CD4-positive, alpha-beta T cell (primary cell): ENCODE data around the gene ARHGAP15. TPM values are rescaled to one million over a fixed set of nuclear protein-coding genes. Genes with fewer than 3 reads are reported as not detected.

Experiments
- ATAC-seq: fragments of 200-7000 bp; cut with Tn5 transposase; one replicate; pipeline ENCODE4 v1.10.0; 2022; ENCODE audit warnings: mild to moderate bottlenecking; ENCODE audit not compliant: poor library complexity
- CTCF ChIA-PET: fragments of 350-600 bp; sonication (Branson Sonifier 250); formaldehyde crosslinking; loops from one replicate; lab custom pipeline; 2021; ENCODE audit warnings: antibody characterized with exemption, inconsistent platforms; lab: Charles Lee
- POLR2A ChIA-PET: fragments of 350-600 bp; sonication (Branson Sonifier 250); formaldehyde crosslinking; loops from one replicate; lab custom pipeline; 2021; ENCODE audit warnings: antibody characterized with exemption, inconsistent platforms; lab: Charles Lee
- DNase-seq, 14 experiments: peaks; one replicate each; pipeline ENCODE4 v3.0.0-alpha.2; 2013 to 2020; ENCODE audit warnings: mixed read lengths in 2 of 14
- H3K27ac ChIP-seq, 2 donors: one replicate each; pipeline versions ENCODE4 v1.5.1 to v1.7.0; 2013; ENCODE audit warnings: low read length in 2 of 2, low read depth in 1 of 2, mild to moderate bottlenecking in 1 of 2
- H3K27me3 ChIP-seq, 2 experiments: 1 replicate in 1 of 2; 2 replicates in 1 of 2; pipeline versions ENCODE4 v1.6.1 to v1.7.0; 2013; ENCODE audit warnings: low read length in 2 of 2, control low read depth in 1 of 2, mild to moderate bottlenecking in 1 of 2, moderate library complexity in 1 of 2; ENCODE audit not compliant: insufficient read depth in 2 of 2, control insufficient read depth in 1 of 2
- H3K36me3 ChIP-seq: one replicate; pipeline ENCODE4 v1.6.1; 2013; ENCODE audit warnings: low read length, control low read depth; ENCODE audit not compliant: insufficient read depth
- H3K4me1 ChIP-seq: one replicate; pipeline ENCODE4 v1.6.1; 2013; ENCODE audit warnings: low read length, control low read depth; ENCODE audit not compliant: insufficient read depth
- H3K4me3 ChIP-seq: one replicate; pipeline ENCODE4 v1.5.1; 2013; ENCODE audit warnings: mild to moderate bottlenecking, low read length, moderate library complexity
- H3K9me3 ChIP-seq, 2 experiments: 1 replicate in 1 of 2; 2 replicates in 1 of 2; pipeline versions ENCODE4 v1.6.1 to v1.7.0; 2013; ENCODE audit warnings: low read length in 2 of 2, mild to moderate bottlenecking in 2 of 2, control low read depth in 1 of 2, moderate library complexity in 1 of 2; ENCODE audit not compliant: control insufficient read depth in 1 of 2, insufficient read depth in 1 of 2
- H3K27ac Mint-ChIP-seq: one replicate; pipeline ENCODE4 v1.8.0; 2020; ENCODE audit warnings: mixed read lengths
- H3K27me3 Mint-ChIP-seq: one replicate; pipeline ENCODE4 v1.8.0; 2021; ENCODE audit warnings: mixed read lengths
- H3K36me3 Mint-ChIP-seq: one replicate; pipeline ENCODE4 v1.8.0; 2021; ENCODE audit warnings: low read depth, mixed read lengths
- H3K4me1 Mint-ChIP-seq: one replicate; pipeline ENCODE4 v1.8.0; 2021; ENCODE audit warnings: low read depth, mixed read lengths
- H3K4me3 Mint-ChIP-seq: one replicate; pipeline ENCODE4 v1.8.0; 2020; ENCODE audit warnings: mild to moderate bottlenecking, mixed read lengths
- H3K9me3 Mint-ChIP-seq: one replicate; pipeline ENCODE4 v1.8.0; 2020; ENCODE audit warnings: mixed read lengths
- intact Hi-C, 2 experiments: fragments of 100-400 bp; cut with DNase I in 1 of 2; cut with micrococcal nuclease in 1 of 2; formaldehyde crosslinking; loops; one replicate each; pipeline versions ENCODE4 v1.15.1 to v1.9.0; 2023 to 2025; cut with DNase I, micrococcal nuclease
- total RNA-seq, 174 experiments: library from RNA in 2 of 174; stranded (reverse) in 2 of 174; gene quantifications; one replicate each; pipeline ENCODE4 v1.2.3 and lab custom pipeline; 2021 to 2026
- TF ChIP-seq, protein P1 (sequence below): fragments of 200-600 bp; IDR thresholded peaks from one replicate; pipeline ENCODE4 v1.8.0; 2022; ENCODE audit warnings: antibody characterized with exemption, mild to moderate bottlenecking

ARHGAP15 gene
- total RNA-seq, 2 experiments from 2014 or later = 158 to 165 TPM

DNA sequence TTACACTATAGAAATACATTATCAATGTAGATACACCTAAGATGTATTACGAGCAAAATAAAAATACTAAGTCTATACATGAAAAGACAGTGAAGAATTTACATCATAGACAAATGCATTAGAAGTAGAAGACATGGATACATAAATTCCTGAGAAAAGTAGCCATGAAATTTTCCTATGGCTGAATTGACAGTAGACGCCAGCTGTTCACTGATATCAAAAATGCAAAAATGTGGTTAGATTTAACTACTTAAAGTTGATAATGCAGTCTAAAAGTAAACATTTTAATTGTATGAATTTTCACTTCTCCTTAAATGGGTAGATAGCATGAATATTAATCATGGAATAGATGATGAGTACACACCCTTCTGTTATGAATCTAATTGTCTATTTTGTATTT lies 350.9 kb downstream of the ARHGAP15 start:
- TF ChIP-seq, protein P1, sequence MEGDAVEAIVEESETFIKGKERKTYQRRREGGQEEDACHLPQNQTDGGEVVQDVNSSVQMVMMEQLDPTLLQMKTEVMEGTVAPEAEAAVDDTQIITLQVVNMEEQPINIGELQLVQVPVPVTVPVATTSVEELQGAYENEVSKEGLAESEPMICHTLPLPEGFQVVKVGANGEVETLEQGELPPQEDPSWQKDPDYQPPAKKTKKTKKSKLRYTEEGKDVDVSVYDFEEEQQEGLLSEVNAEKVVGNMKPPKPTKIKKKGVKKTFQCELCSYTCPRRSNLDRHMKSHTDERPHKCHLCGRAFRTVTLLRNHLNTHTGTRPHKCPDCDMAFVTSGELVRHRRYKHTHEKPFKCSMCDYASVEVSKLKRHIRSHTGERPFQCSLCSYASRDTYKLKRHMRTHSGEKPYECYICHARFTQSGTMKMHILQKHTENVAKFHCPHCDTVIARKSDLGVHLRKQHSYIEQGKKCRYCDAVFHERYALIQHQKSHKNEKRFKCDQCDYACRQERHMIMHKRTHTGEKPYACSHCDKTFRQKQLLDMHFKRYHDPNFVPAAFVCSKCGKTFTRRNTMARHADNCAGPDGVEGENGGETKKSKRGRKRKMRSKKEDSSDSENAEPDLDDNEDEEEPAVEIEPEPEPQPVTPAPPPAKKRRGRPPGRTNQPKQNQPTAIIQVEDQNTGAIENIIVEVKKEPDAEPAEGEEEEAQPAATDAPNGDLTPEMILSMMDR = no peak
- H3K9me3 ChIP-seq = no peaks in the 10 kb centered on the region
- Mint-ChIP-seq H3K27me3 (no peaks in the 10 kb centered on the region), H3K4me1 (peaks cover 64% of the 10 kb centered on the region), H3K36me3 (peaks cover 43% of the 10 kb centered on the region), H3K4me3 (no peak overlapping the region), H3K9me3 (no peaks in the 10 kb centered on the region), H3K27ac (no peak overlapping the region)
- H3K4me1 ChIP-seq = peaks cover 2% of the 10 kb centered on the region
- intact Hi-C loops = no loop called here
- ChIA-PET CTCF (no interaction called here), POLR2A (no interaction called here)
- ATAC-seq = no peak
- peaks cover 10% of the 10 kb centered on the region for H3K36me3 ChIP-seq
- H3K27me3 ChIP-seq = no peaks in the 10 kb centered on the region
- no peak overlapping the region for H3K27ac ChIP-seq
- no peak overlapping the region for H3K4me3 ChIP-seq
- no peak for DNase-seq

DNA sequence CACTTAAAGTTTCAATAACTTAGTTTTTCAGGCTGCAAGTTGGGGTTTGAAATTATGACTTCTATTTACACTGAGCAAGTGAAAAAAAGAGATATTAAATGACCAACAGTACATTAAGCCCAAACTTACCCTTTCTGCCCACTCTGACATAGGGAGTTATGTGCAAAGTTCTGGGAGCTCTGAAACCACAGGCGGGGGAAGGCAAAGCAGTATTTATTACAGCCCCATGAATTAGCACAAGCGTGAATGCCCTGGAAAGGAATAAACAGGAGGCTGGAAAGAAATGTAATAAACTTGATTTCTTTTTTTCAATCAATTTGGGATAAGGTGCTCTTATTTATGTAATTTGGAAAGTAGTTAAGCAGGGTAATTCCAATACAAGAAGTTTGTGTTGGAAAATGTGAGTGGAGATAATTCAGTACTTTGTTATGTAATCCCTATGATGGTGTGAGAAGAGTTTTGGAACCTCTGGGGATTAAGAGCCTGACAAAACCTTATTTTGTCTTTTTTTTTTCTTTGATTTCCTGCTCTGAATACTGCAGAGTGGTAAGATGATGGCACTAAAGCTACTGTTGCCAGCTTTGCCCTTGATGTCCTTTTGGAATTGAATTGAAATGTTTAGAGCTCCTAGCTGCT lies 351.5 kb downstream of the ARHGAP15 start:
- no peaks in the 10 kb centered on the region for H3K9me3 ChIP-seq
- no peak for DNase-seq
- Mint-ChIP-seq H3K27ac (no peak overlapping the region), H3K36me3 (peaks cover 43% of the 10 kb centered on the region), H3K4me1 (peaks cover 64% of the 10 kb centered on the region), H3K27me3 (no peaks in the 10 kb centered on the region), H3K4me3 (no peak overlapping the region), H3K9me3 (no peaks in the 10 kb centered on the region)
- ChIA-PET CTCF (no interaction called here), POLR2A (interaction anchor here (1.2 kb wide), 1 partner anchor 11 kb away, joined by 3 read pairs; no protein-coding TSS in a partner anchor)
- no peak for ATAC-seq
- TF ChIP-seq, protein P1 = no peak
- no peak overlapping the region for H3K27ac ChIP-seq
- no peaks in the 10 kb centered on the region for H3K27me3 ChIP-seq
- intact Hi-C loops = no loop called here
- H3K4me3 ChIP-seq = no peak overlapping the region
- peaks cover 7% of the 10 kb centered on the region for H3K36me3 ChIP-seq
- no peaks in the 10 kb centered on the region for H3K4me1 ChIP-seq

DNA sequence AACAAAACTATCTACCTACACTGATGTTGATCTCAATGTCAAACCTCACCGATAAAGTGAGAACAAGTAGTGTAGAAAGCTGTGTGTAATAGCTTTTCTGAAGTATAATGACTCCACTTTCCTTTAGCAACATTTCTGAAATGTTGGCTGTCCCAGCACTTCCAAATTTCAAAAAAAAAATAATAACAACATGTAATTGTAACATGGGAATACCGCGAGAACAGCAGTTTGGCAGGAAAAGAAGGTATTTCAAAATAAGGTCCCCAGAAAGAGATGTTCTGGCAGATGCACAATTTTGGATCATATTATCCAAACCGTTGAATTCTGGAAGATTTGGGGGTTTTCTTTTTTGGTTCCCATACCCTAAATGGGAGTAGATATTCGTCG lies 352.0 kb downstream of the ARHGAP15 start:
- peaks cover 64% of the 10 kb centered on the region for H3K4me1 Mint-ChIP-seq
- no peaks in the 10 kb centered on the region for H3K9me3 ChIP-seq
- H3K27me3 Mint-ChIP-seq = no peaks in the 10 kb centered on the region
- H3K4me3 Mint-ChIP-seq = no peak overlapping the region
- no peak for ATAC-seq
- no peak for DNase-seq
- H3K4me3 ChIP-seq = no peak overlapping the region
- H3K9me3 Mint-ChIP-seq = no peaks in the 10 kb centered on the region
- peaks cover 47% of the 10 kb centered on the region for H3K36me3 Mint-ChIP-seq
- ChIA-PET CTCF (no interaction called here), POLR2A (interaction anchor here (1.2 kb wide), 1 partner anchor 10 kb away, joined by 3 read pairs; no protein-coding TSS in a partner anchor)
- peak overlapping the region; percentile 47 for H3K27ac Mint-ChIP-seq
- H3K27me3 ChIP-seq = no peaks in the 10 kb centered on the region
- no peaks in the 10 kb centered on the region for H3K4me1 ChIP-seq
- TF ChIP-seq, protein P1 = no peak
- intact Hi-C loops = no loop called here
- H3K36me3 ChIP-seq = peaks cover 9% of the 10 kb centered on the region
- no peak overlapping the region for H3K27ac ChIP-seq
